Measurements from ENCODE around the gene PQBP1.

PQBP1 gene

GRCh38 chrX:48948589-48948988, 50.9 kb downstream of the PQBP1 start:
- Histone ChIP-seq H2BK12ac (ENCODE audit: low read length) (no peak overlapping the region), H2BK5ac (ENCODE audit: low read length) (no peak overlapping the region), H3K18ac (ENCODE audit: low read length) (no peak overlapping the region), H3K9me3 (replicated peaks in 1 of 2; ENCODE audit: control insufficient read depth in 2 of 2, insufficient read depth in 1 of 2, low read depth in 1 of 2, low read length in 2 of 2) (no peaks in the 10 kb centered on the region), H2BK120ac (ENCODE audit: low read depth, low read length) (no peak overlapping the region), H2AK5ac (ENCODE audit: low read depth, low read length) (no peak overlapping the region), H3K4ac (ENCODE audit: low read length) (no peak overlapping the region), H4K8ac (ENCODE audit: low read depth, low read length) (no peak overlapping the region), H3K9ac (ENCODE audit: low read depth, low read length, poor library complexity) (no peak overlapping the region), H2BK15ac (ENCODE audit: low read length) (no peak overlapping the region), H3K79me1 (ENCODE audit: low read depth, low read length) (peaks cover 1% of the 10 kb centered on the region), H3K36me3 (replicated peaks in 1 of 2; ENCODE audit: control insufficient read depth in 2 of 2, insufficient read depth in 2 of 2, low read length in 2 of 2) (peaks cover 2 to 17% of the 10 kb centered on the region in 2 donors), H4K91ac (ENCODE audit: low read depth, low read length, poor library complexity) (no peak overlapping the region), H3K27me3 (ENCODE audit: control insufficient read depth in 3 of 3, insufficient read depth in 3 of 3, low read depth in 1 of 3, low read length in 3 of 3) (no peaks in the 10 kb centered on the region), H3K4me1 (ENCODE audit: control insufficient read depth in 2 of 2, insufficient read depth in 1 of 2, low read depth in 1 of 2, low read length in 2 of 2) (no peaks in the 10 kb centered on the region), H2AFZ (ENCODE audit: low read length) (no peak overlapping the region), H3K14ac (ENCODE audit: low read length) (no peak overlapping the region), H3K4me3 (ENCODE audit: low read length in 2 of 2) (no peak overlapping the region), H3K27ac (replicated peaks; ENCODE audit: low read length) (no peak overlapping the region), H3K4me2 (ENCODE audit: insufficient read depth, low read length, poor library complexity, severe bottlenecking) (no peak overlapping the region), H3K23ac (ENCODE audit: low read depth, low read length, poor library complexity) (no peak overlapping the region)
- no CpG with 5 or more reads among the region's 1 CpG for WGBS, 2 donors (ENCODE audit: extremely low coverage in 2 of 2, insufficient read length in 2 of 2, insufficient replicate concordance in 1 of 2)
- DNase-seq (ENCODE audit: low spot score), result no peak
